ENCODE data around the gene FXN.

DNA sequence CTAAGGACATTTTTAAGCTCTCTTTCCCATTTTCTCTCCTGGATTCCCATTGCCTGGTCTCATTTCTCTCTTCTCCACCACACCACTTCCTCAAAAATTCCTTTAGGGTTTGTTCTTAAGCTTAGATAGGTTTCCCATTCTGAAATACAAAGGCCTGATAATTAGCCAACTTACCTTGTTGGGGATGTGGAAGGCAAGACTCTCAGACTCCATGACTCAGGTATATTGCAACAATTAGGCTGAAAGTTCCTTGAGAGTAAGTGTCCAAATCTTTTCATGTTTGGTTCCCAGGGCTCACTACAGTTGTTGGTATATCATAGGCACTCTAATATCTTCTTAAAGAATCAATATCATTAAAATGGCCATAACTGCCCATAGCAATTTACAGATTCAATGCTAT, 43.6 kb downstream of the FXN start:
- TF ChIP-seq, protein P1, sequence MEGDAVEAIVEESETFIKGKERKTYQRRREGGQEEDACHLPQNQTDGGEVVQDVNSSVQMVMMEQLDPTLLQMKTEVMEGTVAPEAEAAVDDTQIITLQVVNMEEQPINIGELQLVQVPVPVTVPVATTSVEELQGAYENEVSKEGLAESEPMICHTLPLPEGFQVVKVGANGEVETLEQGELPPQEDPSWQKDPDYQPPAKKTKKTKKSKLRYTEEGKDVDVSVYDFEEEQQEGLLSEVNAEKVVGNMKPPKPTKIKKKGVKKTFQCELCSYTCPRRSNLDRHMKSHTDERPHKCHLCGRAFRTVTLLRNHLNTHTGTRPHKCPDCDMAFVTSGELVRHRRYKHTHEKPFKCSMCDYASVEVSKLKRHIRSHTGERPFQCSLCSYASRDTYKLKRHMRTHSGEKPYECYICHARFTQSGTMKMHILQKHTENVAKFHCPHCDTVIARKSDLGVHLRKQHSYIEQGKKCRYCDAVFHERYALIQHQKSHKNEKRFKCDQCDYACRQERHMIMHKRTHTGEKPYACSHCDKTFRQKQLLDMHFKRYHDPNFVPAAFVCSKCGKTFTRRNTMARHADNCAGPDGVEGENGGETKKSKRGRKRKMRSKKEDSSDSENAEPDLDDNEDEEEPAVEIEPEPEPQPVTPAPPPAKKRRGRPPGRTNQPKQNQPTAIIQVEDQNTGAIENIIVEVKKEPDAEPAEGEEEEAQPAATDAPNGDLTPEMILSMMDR (IDR thresholded peaks at IDR 0.05; ENCODE audit: insufficient read depth, low read length, poor library complexity, severe bottlenecking), result no peak
- no peak for TF ChIP-seq EZH2phosphoT487 (conservative IDR thresholded peaks at IDR 0.05; ENCODE audit: low read length)
